ENCODE data around the gene PPP4R1. TPM values are rescaled to one million over a fixed set of nuclear protein-coding genes. Genes with fewer than 3 reads are reported as not detected.

Gene PPP4R1
- polyA plus RNA-seq, 1 donor from 2014 or later: 127 TPM

GRCh38 chr18:9630444-9630843 is 16.1 kb upstream of the PPP4R1 start:
- no peak overlapping the region for H3K4me2 ChIP-seq (ENCODE audit: low read length)
- H2AFZ ChIP-seq (ENCODE audit: low read depth, low read length): no peak overlapping the region
- H3K4me3 ChIP-seq (ENCODE audit: low read length): no peak overlapping the region
- TF ChIP-seq MXI1 (conservative IDR thresholded peaks at IDR 0.05; ENCODE audit: poor library complexity, severe bottlenecking) (no peak), EZH2 (IDR thresholded peaks at IDR 0.05; ENCODE audit: borderline replicate concordance, insufficient read depth, low read length, poor library complexity, severe bottlenecking) (no peak), EP300 (conservative IDR thresholded peaks at IDR 0.05; ENCODE audit: poor library complexity, severe bottlenecking) (no peak)
- H3F3A ChIP-seq (ENCODE audit: insufficient read depth, low read length, poor library complexity, severe bottlenecking): no peaks in the 10 kb centered on the region
- H3K9me2 ChIP-seq (ENCODE audit: insufficient read depth, low read length): no peaks in the 10 kb centered on the region
- no peak overlapping the region for H3K9ac ChIP-seq (ENCODE audit: low read length)
- no peaks in the 10 kb centered on the region for H3K9me3 ChIP-seq (ENCODE audit: low read length)
- H3K36me3 ChIP-seq (ENCODE audit: insufficient read depth, low read length): no peaks in the 10 kb centered on the region
- no peaks in the 10 kb centered on the region for H3K79me2 ChIP-seq (replicated peaks; ENCODE audit: insufficient read depth, low read length)
- no peaks in the 10 kb centered on the region for H3K27me3 ChIP-seq (ENCODE audit: insufficient read depth, low read depth, low read length)
- no peaks in the 10 kb centered on the region for H4K20me1 ChIP-seq (ENCODE audit: insufficient read depth)
- H3K27ac ChIP-seq (ENCODE audit: low read length): no peak overlapping the region

- TF ChIP-seq EZH2 (IDR thresholded peaks at IDR 0.05; ENCODE audit: borderline replicate concordance, insufficient read depth, low read length, poor library complexity, severe bottlenecking) (no peak), MXI1 (conservative IDR thresholded peaks at IDR 0.05; ENCODE audit: poor library complexity, severe bottlenecking) (no peak), REST (IDR thresholded peaks at IDR 0.05; ENCODE audit: borderline replicate concordance) (no peak), POLR2AphosphoS5 (IDR thresholded peaks at IDR 0.05) (no peak), TAF1 (IDR thresholded peaks at IDR 0.05; ENCODE audit: low read depth) (no peak), SMC3 (conservative IDR thresholded peaks at IDR 0.05; ENCODE audit: poor library complexity) (no peak)
These were observed 15.3 kb upstream of the PPP4R1 start for GRCh38 chr18:9629709-9630108.

GRCh38 chr18:9628984-9629383 is 14.6 kb upstream of the PPP4R1 start:
- Histone ChIP-seq H3K36me3 (ENCODE audit: insufficient read depth, low read length) (no peaks in the 10 kb centered on the region), H3K4me2 (ENCODE audit: low read length) (no peak overlapping the region), H3K27ac (ENCODE audit: low read length) (no peak overlapping the region), H3K9me2 (ENCODE audit: insufficient read depth, low read length) (no peaks in the 10 kb centered on the region), H3K4me3 (ENCODE audit: low read length) (no peak overlapping the region), H3K27me3 (ENCODE audit: insufficient read depth, low read depth, low read length) (no peaks in the 10 kb centered on the region), H3K9me3 (ENCODE audit: low read length) (no peaks in the 10 kb centered on the region), H3K79me2 (replicated peaks; ENCODE audit: insufficient read depth, low read length) (no peaks in the 10 kb centered on the region), H3F3A (ENCODE audit: insufficient read depth, low read length, poor library complexity, severe bottlenecking) (no peaks in the 10 kb centered on the region), H2AFZ (ENCODE audit: low read depth, low read length) (no peak overlapping the region), H3K9ac (ENCODE audit: low read length) (no peak overlapping the region), H4K20me1 (ENCODE audit: insufficient read depth) (no peaks in the 10 kb centered on the region)
- TF ChIP-seq SMC3 (conservative IDR thresholded peaks at IDR 0.05; ENCODE audit: poor library complexity): no peak
- no peak for TF ChIP-seq EP300 (conservative IDR thresholded peaks at IDR 0.05; ENCODE audit: poor library complexity, severe bottlenecking)
- no peak for TF ChIP-seq REST (IDR thresholded peaks at IDR 0.05; ENCODE audit: borderline replicate concordance)
- TF ChIP-seq CTCF (IDR thresholded peaks at IDR 0.05; ENCODE audit: poor library complexity, severe bottlenecking): no peak
- no peak for TF ChIP-seq MXI1 (conservative IDR thresholded peaks at IDR 0.05; ENCODE audit: poor library complexity, severe bottlenecking)
- TF ChIP-seq TAF1 (IDR thresholded peaks at IDR 0.05; ENCODE audit: low read depth): no peak
- TF ChIP-seq POLR2AphosphoS5 (IDR thresholded peaks at IDR 0.05): no peak
- TF ChIP-seq EZH2 (IDR thresholded peaks at IDR 0.05; ENCODE audit: borderline replicate concordance, insufficient read depth, low read length, poor library complexity, severe bottlenecking): no peak
- TF ChIP-seq RAD21 (conservative IDR thresholded peaks at IDR 0.05): no peak

More at GRCh38 chr18:9629709-9630108, 15.3 kb upstream of the PPP4R1 start:
- H3K27me3 ChIP-seq (ENCODE audit: insufficient read depth, low read depth, low read length): no peaks in the 10 kb centered on the region
- H3K9me3 ChIP-seq (ENCODE audit: low read length): no peaks in the 10 kb centered on the region
- H3K36me3 ChIP-seq (ENCODE audit: insufficient read depth, low read length): no peaks in the 10 kb centered on the region
- no peak overlapping the region for H3K4me2 ChIP-seq (ENCODE audit: low read length)
- no peaks in the 10 kb centered on the region for H4K20me1 ChIP-seq (ENCODE audit: insufficient read depth)
- no peak overlapping the region for H2AFZ ChIP-seq (ENCODE audit: low read depth, low read length)
- no peaks in the 10 kb centered on the region for H3K9me2 ChIP-seq (ENCODE audit: insufficient read depth, low read length)
- no peaks in the 10 kb centered on the region for H3F3A ChIP-seq (ENCODE audit: insufficient read depth, low read length, poor library complexity, severe bottlenecking)
- H3K27ac ChIP-seq (ENCODE audit: low read length): no peak overlapping the region
- no peak overlapping the region for H3K9ac ChIP-seq (ENCODE audit: low read length)
- no peaks in the 10 kb centered on the region for H3K79me2 ChIP-seq (replicated peaks; ENCODE audit: insufficient read depth, low read length)
- H3K4me3 ChIP-seq (ENCODE audit: low read length): no peak overlapping the region

Data from neural cell (in vitro differentiated cells).